Activated T-cell treated with anti-CD3 and anti-CD28 coated beads, Interleukin-2, amount 50 U/mL, for 72 hours (primary cell): Measurements from ENCODE around the gene BCL2L13. TPM values are rescaled to one million over a fixed set of nuclear protein-coding genes. Genes with fewer than 3 reads are reported as not detected.
"Not testable (repeated sequence)": the region's sequence is repeated elsewhere in the genome, so short reads cannot be mapped to it uniquely, and the experiment has no call there.

Source experiments
- ATAC-seq, 2 donors: fragments of 150-1000 bp; cut with Tn5 transposase; replicated peaks in 1 of 2; 2 replicates each; pipeline ENCODE4 v1.10.0; 2021; ENCODE audit warnings: moderate library complexity in 2 of 2, mild to moderate bottlenecking in 1 of 2
- DNase-seq, 2 donors: peaks; one replicate each; pipeline ENCODE4 v3.0.0; 2021 to 2022; ENCODE audit warnings: mixed read lengths in 1 of 2
- H3K27ac Mint-ChIP-seq: one replicate; pipeline ENCODE4 v1.8.0; 2022; ENCODE audit warnings: mild to moderate bottlenecking, moderate library complexity, mixed read lengths
- H3K27me3 Mint-ChIP-seq: one replicate; pipeline ENCODE4 v1.8.0; 2022; ENCODE audit warnings: low read depth, mixed read lengths
- H3K36me3 Mint-ChIP-seq, 2 donors: one replicate each; pipeline ENCODE4 v1.8.0; 2022; ENCODE audit warnings: mixed read lengths in 2 of 2, mild to moderate bottlenecking in 1 of 2; ENCODE audit not compliant: insufficient read depth in 2 of 2
- H3K4me1 Mint-ChIP-seq: one replicate; pipeline ENCODE4 v1.8.0; 2022; ENCODE audit warnings: low read depth, mixed read lengths
- H3K4me3 Mint-ChIP-seq, 2 donors: one replicate each; pipeline ENCODE4 v1.8.0; 2022; ENCODE audit warnings: mild to moderate bottlenecking in 2 of 2, mixed read lengths in 2 of 2, moderate library complexity in 2 of 2
- H3K9me3 Mint-ChIP-seq, 2 donors: one replicate each; pipeline ENCODE4 v1.8.0; 2022; ENCODE audit warnings: mixed read lengths in 2 of 2
- total RNA-seq, 2 donors: library from RNA; stranded (reverse); gene quantifications; one replicate each; pipeline ENCODE4 v1.2.3, GENCODE V29; 2022

BCL2L13 gene
- total RNA-seq, 2 donors from 2014 or later: 42.1 to 46.9 TPM

DNA sequence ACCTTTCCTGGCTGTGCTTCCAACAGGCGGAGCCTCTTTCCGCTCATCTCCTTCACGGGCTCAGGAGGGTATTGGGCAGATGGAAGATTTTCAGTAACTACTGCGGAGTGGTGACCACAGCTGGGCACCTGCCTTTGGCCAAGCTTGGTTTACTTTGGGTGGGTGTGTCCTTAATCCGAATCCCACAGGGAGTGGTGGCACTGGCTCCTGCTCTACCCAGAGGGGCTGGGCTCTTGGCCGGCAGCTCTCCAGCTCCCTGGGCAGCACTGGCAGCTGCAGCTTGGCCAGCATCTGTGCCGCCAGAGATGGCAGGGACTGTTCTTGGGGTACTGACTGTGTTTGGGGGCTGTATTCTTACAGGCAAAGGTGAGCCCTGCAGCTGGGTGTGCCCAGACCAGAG is 105.9 kb downstream of the BCL2L13 start:
- no peak overlapping the region for H3K4me3 Mint-ChIP-seq
- H3K27ac Mint-ChIP-seq: no peak overlapping the region
- peaks cover 4% of the 10 kb centered on the region for H3K4me1 Mint-ChIP-seq
- H3K9me3 Mint-ChIP-seq: no peaks in the 10 kb centered on the region
- ATAC-seq (no peak), DNase-seq (no peak)
- H3K36me3 Mint-ChIP-seq: no peaks in the 10 kb centered on the region
- H3K27me3 Mint-ChIP-seq: no peaks in the 10 kb centered on the region

DNA sequence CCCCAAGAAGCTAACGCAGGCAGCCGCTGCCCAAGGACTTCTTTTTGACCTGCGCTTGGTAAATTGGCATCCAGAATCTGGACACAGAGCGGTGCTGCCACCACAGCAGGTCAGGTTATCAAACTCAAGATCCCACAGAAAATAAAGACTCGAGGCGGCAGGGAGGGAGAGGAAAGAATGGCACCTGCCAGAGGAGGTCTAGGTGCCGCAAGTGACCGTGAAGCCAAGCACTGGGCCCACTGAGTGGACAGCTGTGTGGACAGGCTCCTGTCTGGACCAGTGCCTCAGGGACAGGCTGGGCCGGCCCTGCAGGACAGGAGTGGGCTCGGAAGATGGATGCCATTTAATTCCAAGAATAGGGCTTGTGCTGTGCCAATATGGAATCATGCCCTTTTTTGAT is 108.4 kb downstream of the BCL2L13 start:
- Mint-ChIP-seq H3K27ac (no peak overlapping the region), H3K9me3 (no peaks in the 10 kb centered on the region), H3K36me3 (no peaks in the 10 kb centered on the region), H3K27me3 (no peaks in the 10 kb centered on the region), H3K4me1 (peaks cover 4% of the 10 kb centered on the region), H3K4me3 (no peak overlapping the region)
- ATAC-seq (no peak), DNase-seq (no peak)

DNA sequence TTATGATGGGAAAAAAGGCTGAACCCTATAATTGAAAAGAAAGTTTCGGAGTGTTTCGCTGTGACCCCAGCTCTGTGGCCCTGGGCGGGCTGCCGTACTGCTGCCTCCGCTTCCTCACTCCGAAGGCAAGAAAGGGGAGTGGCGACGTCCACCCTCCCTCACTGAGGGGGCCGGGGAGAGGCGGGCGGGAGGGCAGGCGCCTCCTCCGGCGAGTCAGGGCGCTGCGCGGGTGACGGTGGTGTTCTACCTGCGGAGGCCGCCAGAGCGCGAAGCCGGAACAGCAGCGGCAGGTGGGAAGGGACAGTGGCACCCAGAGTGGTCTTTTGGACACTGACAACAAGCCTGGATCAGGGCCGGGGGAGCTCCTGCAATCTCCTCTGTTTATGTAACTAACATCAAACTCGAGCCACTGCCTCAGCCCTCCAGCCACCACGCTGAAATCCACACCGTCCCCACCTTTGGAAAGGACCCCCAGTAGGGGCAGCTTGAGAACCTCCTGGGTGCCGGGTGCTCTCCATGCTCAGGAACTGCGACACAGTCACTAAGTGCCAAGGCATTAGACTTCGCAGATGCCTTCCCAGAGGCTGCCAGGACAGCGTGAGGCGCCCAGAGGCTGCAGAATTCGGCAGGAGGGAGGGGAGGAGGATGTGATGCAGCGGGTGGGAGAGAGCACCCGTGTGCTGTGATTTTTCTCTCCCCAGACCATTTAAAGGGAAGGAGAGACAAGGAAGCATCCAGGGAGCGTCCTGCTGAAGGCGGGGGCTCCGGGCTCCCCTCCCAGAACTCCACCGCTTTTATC is 110.2 kb downstream of the BCL2L13 start:
- no peak for DNase-seq
- Mint-ChIP-seq H3K27me3 (no peaks in the 10 kb centered on the region), H3K27ac (no peak overlapping the region), H3K4me3 (no peak overlapping the region), H3K9me3 (no peaks in the 10 kb centered on the region), H3K36me3 (no peaks in the 10 kb centered on the region), H3K4me1 (no peaks in the 10 kb centered on the region)
- no peak for ATAC-seq

DNA sequence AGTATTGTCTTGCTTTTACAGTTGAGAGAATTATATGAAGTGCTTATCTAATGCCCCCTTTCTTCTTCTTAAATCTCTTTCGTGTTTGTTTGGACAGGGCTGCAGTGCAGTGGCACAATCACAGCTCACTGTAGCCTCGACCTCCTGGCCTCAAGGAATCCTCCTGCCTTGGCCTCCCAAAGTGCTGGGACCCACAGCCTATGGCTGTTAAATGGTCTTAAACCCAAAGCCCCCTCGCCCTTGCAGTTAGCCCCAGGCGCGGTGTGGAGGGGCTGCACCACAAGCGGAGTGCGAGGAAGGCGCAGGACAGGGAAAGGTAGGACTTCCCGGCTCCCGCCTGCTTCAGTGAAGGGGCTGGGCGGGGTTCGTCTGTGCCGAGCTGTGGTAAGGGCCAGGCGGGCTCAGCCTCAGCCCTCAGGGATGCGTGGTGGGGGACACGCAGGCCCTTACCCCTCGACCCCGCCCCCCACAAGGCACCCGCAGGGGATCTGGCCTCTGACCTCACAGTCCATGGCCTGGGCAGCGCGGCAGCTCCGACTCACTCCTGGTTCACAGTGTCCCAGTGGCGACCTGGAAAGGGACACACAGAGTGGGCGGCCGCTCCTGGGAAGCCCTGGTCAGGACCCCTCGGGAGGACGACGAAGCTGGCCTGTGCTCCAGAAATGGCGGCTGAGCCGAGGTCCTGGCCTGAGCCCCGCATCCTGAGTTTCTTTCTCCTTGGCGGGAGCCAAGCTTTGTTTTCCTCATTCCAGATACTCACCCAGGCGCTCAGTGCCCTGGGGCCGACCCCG is 111.2 kb downstream of the BCL2L13 start:
- Mint-ChIP-seq H3K9me3 (no peaks in the 10 kb centered on the region), H3K27me3 (no peaks in the 10 kb centered on the region), H3K27ac (no peak overlapping the region), H3K4me1 (peaks cover 5% of the 10 kb centered on the region), H3K36me3 (no peaks in the 10 kb centered on the region), H3K4me3 (no peak overlapping the region)
- no peak for DNase-seq
- no peak for ATAC-seq

DNA sequence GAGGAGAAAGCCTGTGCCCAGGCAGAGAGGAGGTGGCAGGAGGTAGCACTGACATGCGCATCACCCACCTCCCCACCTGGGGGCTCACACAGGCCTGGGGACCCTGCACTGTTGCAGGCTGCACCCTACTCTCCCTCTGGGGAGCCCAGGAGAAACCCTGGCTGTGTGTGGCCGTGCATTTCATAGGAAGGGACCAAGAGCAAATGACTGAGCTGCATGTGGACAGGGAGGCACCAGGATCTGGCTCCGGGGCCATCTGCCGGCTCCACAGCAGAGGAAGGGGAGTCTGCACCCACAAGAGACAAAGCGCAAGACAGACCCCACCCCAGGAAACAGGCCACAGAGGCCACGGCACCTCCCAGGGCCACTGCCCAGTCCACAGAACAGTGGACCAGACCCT is 113.0 kb downstream of the BCL2L13 start:
- Mint-ChIP-seq H3K4me1 (peaks cover 5% of the 10 kb centered on the region), H3K27ac (no peak overlapping the region), H3K27me3 (no peaks in the 10 kb centered on the region), H3K4me3 (no peak overlapping the region), H3K9me3 (no peaks in the 10 kb centered on the region), H3K36me3 (no peaks in the 10 kb centered on the region)
- ATAC-seq (no peak), DNase-seq (no peak)

DNA sequence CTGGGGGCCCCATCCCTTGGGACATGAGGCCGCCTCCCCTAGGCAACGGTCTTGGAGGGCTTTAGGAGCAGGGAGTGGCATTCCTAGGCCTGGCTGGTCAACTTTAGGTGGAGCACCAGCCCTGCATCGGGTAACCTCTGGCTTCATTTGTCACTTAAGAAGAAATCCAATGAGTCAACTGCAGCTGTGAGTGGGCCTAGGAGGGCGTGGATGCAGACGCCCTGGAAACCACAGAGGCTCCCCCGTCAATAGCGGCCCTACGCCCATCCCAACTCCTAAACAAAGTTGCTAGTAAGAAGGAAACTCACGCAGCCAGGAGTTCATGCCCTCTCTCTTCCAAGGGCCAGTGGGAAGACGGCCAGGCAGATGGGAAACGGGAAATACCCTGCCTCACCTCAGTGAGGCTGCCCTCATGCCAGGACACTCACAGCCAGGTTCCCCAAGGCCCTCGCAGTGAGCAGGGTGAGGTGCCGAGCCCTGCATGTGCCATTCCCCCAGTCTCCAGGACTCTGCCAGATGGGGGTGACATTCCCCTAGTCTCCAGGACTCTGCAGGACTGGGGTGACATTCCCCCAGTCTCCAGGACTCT is 114.9 kb downstream of the BCL2L13 start:
- Mint-ChIP-seq H3K36me3 (no peaks in the 10 kb centered on the region), H3K27me3 (no peaks in the 10 kb centered on the region), H3K4me3 (no peak overlapping the region), H3K9me3 (no peaks in the 10 kb centered on the region), H3K4me1 (peaks cover 5% of the 10 kb centered on the region), H3K27ac (no peak overlapping the region)
- DNase-seq (no peak), ATAC-seq (no peak)

DNA sequence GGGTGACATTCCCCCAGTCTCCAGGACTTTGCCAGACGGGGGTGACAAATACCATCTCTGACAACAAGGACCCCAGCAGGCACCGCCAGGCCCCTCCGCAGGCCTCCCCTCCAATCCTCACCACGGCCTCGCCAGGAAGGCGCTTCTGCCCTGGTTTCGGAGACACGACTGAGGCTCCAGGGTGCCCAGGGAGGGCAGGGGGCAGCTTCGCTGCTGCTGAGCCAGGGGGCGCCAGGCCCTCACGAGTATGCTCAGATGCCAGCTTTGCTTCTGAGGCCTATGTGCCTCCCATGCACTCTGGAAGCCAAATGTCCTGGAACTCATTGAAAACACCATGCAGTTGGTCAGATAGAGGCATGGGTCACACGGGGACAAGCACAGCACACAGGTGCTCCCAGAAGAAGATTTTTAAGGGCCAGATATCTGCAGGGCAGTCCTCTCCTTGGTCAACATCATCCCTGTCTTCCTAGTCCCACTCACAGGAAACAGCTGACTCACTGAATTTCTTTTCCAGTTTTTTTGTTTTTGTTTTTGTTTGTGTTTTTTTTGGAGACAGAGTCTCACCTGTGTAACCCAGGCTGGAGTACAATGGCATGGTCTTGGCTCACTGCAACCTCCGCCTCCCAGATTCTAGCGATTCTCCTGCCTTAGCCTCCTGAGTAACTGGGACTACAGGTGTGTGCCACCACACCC is 115.8 kb downstream of the BCL2L13 start:
- Mint-ChIP-seq H3K9me3 (no peaks in the 10 kb centered on the region), H3K4me3 (no peak overlapping the region), H3K4me1 (peaks cover 5% of the 10 kb centered on the region), H3K27me3 (no peaks in the 10 kb centered on the region), H3K27ac (no peak overlapping the region), H3K36me3 (no peaks in the 10 kb centered on the region)
- ATAC-seq: peak; percentile 55 to 69
- DNase-seq: peak; percentile 48 to 50

DNA sequence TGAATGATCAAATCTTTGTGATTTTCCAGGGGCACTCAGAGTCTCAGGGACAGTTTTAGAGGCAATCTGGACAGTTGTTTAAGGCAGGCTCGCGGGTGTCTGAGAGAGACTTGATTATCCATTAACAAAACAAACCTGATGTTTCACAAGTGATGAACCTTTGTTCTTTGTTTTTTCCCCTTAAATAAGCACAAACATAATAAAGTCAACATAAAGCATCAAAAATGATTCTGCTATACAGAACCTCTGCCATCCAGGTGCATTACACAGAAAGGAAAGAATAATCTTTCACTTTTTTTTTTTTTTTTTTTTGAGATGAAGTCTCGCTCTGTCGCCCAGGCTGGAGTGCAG is 122.6 kb downstream of the BCL2L13 start:
- peaks cover 31% of the 10 kb centered on the region for H3K4me1 Mint-ChIP-seq
- no peak overlapping the region for H3K4me3 Mint-ChIP-seq
- H3K27ac Mint-ChIP-seq: no peak overlapping the region

DNA sequence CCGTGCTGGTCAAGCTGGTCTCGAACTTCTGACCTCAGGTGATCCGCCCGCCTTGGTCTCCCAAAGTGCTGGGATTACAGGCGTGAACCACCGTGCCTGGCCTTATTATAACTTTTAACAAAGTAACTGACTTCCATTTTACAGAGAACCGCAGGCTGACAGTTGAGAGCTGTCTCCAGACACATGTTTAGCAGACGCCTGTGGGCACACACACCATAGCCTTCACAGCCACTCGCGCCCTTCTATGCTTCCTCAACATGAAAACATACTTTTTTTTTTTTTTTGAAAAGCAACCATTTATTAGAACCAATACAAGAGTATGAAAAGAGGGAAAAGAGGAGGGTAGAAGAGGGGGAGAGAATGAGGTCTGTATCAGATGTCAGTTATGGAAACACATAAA is 124.9 kb downstream of the BCL2L13 start:
- not testable (repeated sequence) for H3K4me3 Mint-ChIP-seq, H3K36me3 Mint-ChIP-seq, H3K27ac Mint-ChIP-seq, DNase-seq, ATAC-seq, H3K9me3 Mint-ChIP-seq
- peaks cover 47% of the 10 kb centered on the region for H3K4me1 Mint-ChIP-seq
- H3K27me3 Mint-ChIP-seq: peaks cover 13% of the 10 kb centered on the region

More for the DNA sequence above, 122.6 kb downstream of the BCL2L13 start:
- peaks cover 13% of the 10 kb centered on the region for H3K27me3 Mint-ChIP-seq
- ATAC-seq (no peak), DNase-seq (no peak)
- H3K9me3 Mint-ChIP-seq: no peaks in the 10 kb centered on the region
- no peaks in the 10 kb centered on the region for H3K36me3 Mint-ChIP-seq

DNA sequence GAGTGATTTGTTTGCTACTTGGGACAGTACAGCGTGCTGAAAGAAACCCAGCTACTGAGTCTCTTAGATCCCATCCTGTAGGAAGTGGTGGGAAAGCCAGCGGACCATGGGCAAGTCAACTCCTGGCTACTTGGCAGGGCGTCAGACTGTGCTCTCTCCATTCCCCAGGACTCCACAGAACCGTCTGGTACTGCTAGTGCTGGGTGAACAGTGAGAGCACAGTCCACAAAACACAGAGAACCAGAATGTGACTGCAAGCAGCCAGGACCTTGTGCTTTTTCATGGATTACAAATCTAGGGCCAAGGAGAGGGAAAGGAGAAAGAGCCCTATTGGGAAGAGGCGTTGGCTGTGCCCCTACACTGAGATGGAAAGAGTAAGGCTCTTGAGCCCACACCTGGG is 125.5 kb downstream of the BCL2L13 start:
- ATAC-seq (no peak), DNase-seq (no peak)
- H3K27ac Mint-ChIP-seq: no peak overlapping the region
- no peaks in the 10 kb centered on the region for H3K36me3 Mint-ChIP-seq
- H3K27me3 Mint-ChIP-seq: peaks cover 13% of the 10 kb centered on the region
- H3K4me3 Mint-ChIP-seq: no peak overlapping the region
- peaks cover 49% of the 10 kb centered on the region for H3K4me1 Mint-ChIP-seq
- no peaks in the 10 kb centered on the region for H3K9me3 Mint-ChIP-seq

DNA sequence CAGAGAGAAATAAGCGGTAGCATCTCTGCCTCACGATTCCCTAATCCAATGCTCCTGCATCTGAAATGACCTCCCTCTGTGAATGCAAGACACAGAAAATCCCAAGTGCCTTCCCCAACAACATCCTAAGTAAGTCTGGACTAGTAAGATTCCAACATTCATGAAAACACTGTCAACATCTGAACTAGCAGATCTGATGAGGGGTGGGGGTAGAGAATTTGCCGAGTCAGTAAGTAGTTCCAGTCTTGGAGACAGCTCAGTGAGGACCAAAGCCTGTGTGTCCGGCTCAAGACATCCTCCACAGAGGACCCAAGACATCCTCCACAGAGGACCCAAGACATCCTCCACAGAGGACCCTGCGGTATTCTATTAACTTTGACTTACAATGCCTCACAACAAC is 126.3 kb downstream of the BCL2L13 start:
- ATAC-seq, DNase-seq, H3K4me3 Mint-ChIP-seq, H3K36me3 Mint-ChIP-seq, H3K9me3 Mint-ChIP-seq, H3K27ac Mint-ChIP-seq: not testable (repeated sequence)
- H3K4me1 Mint-ChIP-seq: peaks cover 55% of the 10 kb centered on the region
- H3K27me3 Mint-ChIP-seq: peaks cover 13% of the 10 kb centered on the region

DNA sequence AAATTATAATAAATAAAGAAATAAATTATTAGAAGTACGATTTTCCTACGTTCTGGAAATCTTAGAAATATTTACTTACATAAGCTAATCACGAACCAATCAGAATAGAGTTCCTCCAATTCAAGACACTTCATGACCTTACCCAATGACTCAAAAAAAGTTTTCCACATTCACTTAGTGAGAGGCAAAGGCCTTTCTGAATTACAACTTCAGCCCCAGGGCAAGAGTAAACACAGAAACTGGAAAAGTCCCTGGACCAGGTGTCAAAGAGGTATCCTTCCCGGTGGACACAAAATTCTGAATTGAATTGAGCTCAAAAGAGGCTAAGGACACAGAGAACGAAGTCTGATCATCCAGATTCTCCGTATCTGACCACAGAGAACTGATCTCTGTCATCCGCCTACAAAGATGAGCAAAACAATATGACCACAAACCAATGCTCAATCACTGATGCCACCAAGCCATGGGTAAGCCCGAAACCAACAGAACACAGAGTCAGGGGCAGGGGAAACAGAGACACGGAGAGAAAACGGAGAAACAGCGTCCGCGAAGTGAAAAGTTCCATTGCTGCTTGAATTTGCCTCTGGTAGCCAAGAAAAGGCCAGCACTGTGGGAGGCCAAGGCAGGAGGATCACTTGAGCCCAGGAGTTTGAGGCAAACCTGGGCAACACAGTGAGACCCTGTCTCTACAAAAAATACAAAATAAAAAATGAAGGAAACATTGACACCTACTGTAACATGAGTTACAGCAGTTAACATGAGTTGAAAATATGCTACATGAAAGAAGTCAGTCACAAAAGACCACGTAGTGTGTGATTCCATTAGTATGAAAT is 128.9 kb downstream of the BCL2L13 start:
- H3K36me3 Mint-ChIP-seq: no peaks in the 10 kb centered on the region
- H3K9me3 Mint-ChIP-seq: no peaks in the 10 kb centered on the region
- peak; percentile 94 for ATAC-seq
- peak overlapping the region; percentile 72 to 77 for H3K4me3 Mint-ChIP-seq
- peaks cover 57% of the 10 kb centered on the region for H3K4me1 Mint-ChIP-seq
- H3K27me3 Mint-ChIP-seq: peaks cover 20% of the 10 kb centered on the region
- peak overlapping the region; percentile 0 for H3K27ac Mint-ChIP-seq
- peak; percentile 78 to 80 for DNase-seq
